H9 (cell line): ENCODE results near the gene GRID2. TPM values are rescaled to one million over a fixed set of nuclear protein-coding genes. Genes with fewer than 3 reads are reported as not detected.

Experiments used
- DNase-seq: peaks from one replicate; pipeline ENCODE4 v3.0.0-alpha.2; 2017
- H2AFZ ChIP-seq: one replicate; pipeline ENCODE4 v1.6.1; 2013; ENCODE audit warnings: mild to moderate bottlenecking, low read length, control low read depth, moderate library complexity
- H2AK5ac ChIP-seq: 2 replicates; pipeline ENCODE4 v1.6.1; 2013; ENCODE audit warnings: low read length, control low read depth, mixed read lengths; ENCODE audit not compliant: insufficient read length
- H2BK120ac ChIP-seq: one replicate; pipeline ENCODE4 v1.6.1; 2013; ENCODE audit warnings: low read depth, mild to moderate bottlenecking, low read length, control low read depth, inconsistent platforms; ENCODE audit not compliant: poor library complexity, severe bottlenecking
- H2BK12ac ChIP-seq: 2 replicates; pipeline ENCODE4 v1.6.1; 2013; ENCODE audit warnings: low read length, control low read depth, mixed read lengths, low read depth; ENCODE audit not compliant: insufficient read length
- H2BK15ac ChIP-seq: 2 replicates; pipeline ENCODE4 v1.6.1; 2013; ENCODE audit warnings: low read depth, low read length, control low read depth
- H2BK20ac ChIP-seq: one replicate; pipeline ENCODE4 v1.6.1; 2013; ENCODE audit warnings: low read depth, mild to moderate bottlenecking, low read length, control low read depth, inconsistent platforms; ENCODE audit not compliant: poor library complexity, severe bottlenecking
- H2BK5ac ChIP-seq: 2 replicates; pipeline ENCODE4 v1.6.1; 2013; ENCODE audit warnings: low read length, control low read depth, mixed read lengths; ENCODE audit not compliant: insufficient read length
- H3K14ac ChIP-seq: 2 replicates; pipeline ENCODE4 v1.6.1; 2013; ENCODE audit warnings: low read length, control low read depth; ENCODE audit not compliant: insufficient read depth
- H3K18ac ChIP-seq: 2 replicates; pipeline ENCODE4 v1.6.1; 2013; ENCODE audit warnings: low read depth, mild to moderate bottlenecking, mixed read lengths, low read length, control low read depth; ENCODE audit not compliant: insufficient read length
- H3K23ac ChIP-seq: 2 replicates; pipeline ENCODE4 v1.6.1; 2013; ENCODE audit warnings: low read length, control low read depth, mixed read lengths, low read depth; ENCODE audit not compliant: insufficient read length
- H3K23me2 ChIP-seq: 2 replicates; pipeline ENCODE4 v1.6.1; 2013; ENCODE audit warnings: low read depth, mild to moderate bottlenecking, mixed read lengths, low read length, control low read depth; ENCODE audit not compliant: insufficient read length, poor library complexity, severe bottlenecking
- H3K27ac ChIP-seq: 2 replicates; pipeline ENCODE4 v1.5.1; 2013; ENCODE audit warnings: low read length, control low read depth, mixed read lengths, low read depth; ENCODE audit not compliant: insufficient read length
- H3K27me3 ChIP-seq: 2 replicates; pipeline ENCODE4 v1.6.1; 2013; ENCODE audit warnings: low read length, control low read depth, inconsistent platforms; ENCODE audit not compliant: insufficient read depth
- H3K4ac ChIP-seq: 2 replicates; pipeline ENCODE4 v1.6.1; 2013; ENCODE audit warnings: low read depth, mild to moderate bottlenecking, control low read depth, inconsistent platforms, low read length, moderate library complexity
- H3K4me1 ChIP-seq: 2 replicates; pipeline ENCODE4 v1.6.1; 2013; ENCODE audit warnings: low read length, control low read depth, inconsistent platforms; ENCODE audit not compliant: insufficient read depth
- H3K4me2 ChIP-seq: 2 replicates; pipeline ENCODE4 v1.6.1; 2013; ENCODE audit warnings: low read length, control low read depth, mixed read lengths; ENCODE audit not compliant: insufficient read length, insufficient read depth
- H3K56ac ChIP-seq: 2 replicates; pipeline ENCODE4 v1.6.1; 2013; ENCODE audit warnings: low read depth, mild to moderate bottlenecking, mixed read lengths, low read length, control low read depth; ENCODE audit not compliant: insufficient read length
- H3K79me1 ChIP-seq: 2 replicates; pipeline ENCODE4 v1.6.1; 2013; ENCODE audit warnings: low read depth, mild to moderate bottlenecking, moderate library complexity, low read length, control low read depth, inconsistent platforms; ENCODE audit not compliant: insufficient read depth, poor library complexity, severe bottlenecking
- H3K79me2 ChIP-seq: 2 replicates; pipeline ENCODE4 v1.6.1; 2013; ENCODE audit warnings: low read length, control low read depth, inconsistent platforms; ENCODE audit not compliant: insufficient read depth
- H3K9ac ChIP-seq: 2 replicates; pipeline ENCODE4 v1.6.1; 2013; ENCODE audit warnings: low read length, control low read depth, mixed read lengths; ENCODE audit not compliant: insufficient read length; ENCODE audit errors: extremely low read depth
- H3K9me3 ChIP-seq: one replicate; pipeline ENCODE4 v1.6.1; 2013; ENCODE audit warnings: low read depth, low read length, inconsistent platforms; ENCODE audit not compliant: control insufficient read depth
- H3T11ph ChIP-seq: one replicate; pipeline ENCODE4 v1.6.1; 2013; ENCODE audit warnings: mild to moderate bottlenecking, low read length, control low read depth, inconsistent platforms
- H4K20me1 ChIP-seq: one replicate; pipeline ENCODE4 v1.6.1; 2013; ENCODE audit not compliant: control insufficient read depth, insufficient read length, insufficient read depth
- H4K5ac ChIP-seq: 2 replicates; pipeline ENCODE4 v1.6.1; 2013; ENCODE audit warnings: low read depth, mild to moderate bottlenecking, mixed read lengths, low read length, control low read depth; ENCODE audit not compliant: insufficient read length
- H4K8ac ChIP-seq: replicated peaks from 2 replicates; pipeline ENCODE4 v1.6.1; 2013; ENCODE audit warnings: low read length, control low read depth, mixed read lengths, low read depth; ENCODE audit not compliant: insufficient read length
- H4K91ac ChIP-seq: 2 replicates; pipeline ENCODE4 v1.6.1; 2013; ENCODE audit warnings: low read depth, mild to moderate bottlenecking, moderate library complexity, mixed read lengths, low read length, control low read depth; ENCODE audit not compliant: insufficient read length
- H3K27ac Mint-ChIP-seq, 3 experiments: 2 replicates in 2 of 3; 3 replicates in 1 of 3; pipeline ENCODE4 v1.8.0; 2020 to 2021; ENCODE audit warnings: mixed read lengths in 3 of 3, mild to moderate bottlenecking in 1 of 3, moderate library complexity in 1 of 3
- H3K27me3 Mint-ChIP-seq: 2 replicates; pipeline ENCODE4 v1.8.0; 2021; ENCODE audit warnings: low read depth, mild to moderate bottlenecking, moderate library complexity, mixed read lengths
- H3K36me3 Mint-ChIP-seq, 3 experiments: 2 replicates in 2 of 3; 3 replicates in 1 of 3; pipeline ENCODE4 v1.8.0; 2020 to 2021; ENCODE audit warnings: low read depth in 3 of 3, mixed read lengths in 3 of 3; ENCODE audit not compliant: insufficient read depth in 1 of 3
- H3K4me1 Mint-ChIP-seq, 2 experiments: 2 replicates each; pipeline ENCODE4 v1.8.0; 2020; ENCODE audit warnings: mixed read lengths in 2 of 2
- H3K4me3 Mint-ChIP-seq, 2 experiments: 2 replicates in 1 of 2; 3 replicates in 1 of 2; pipeline ENCODE4 v1.8.0; 2020 to 2021; ENCODE audit warnings: mild to moderate bottlenecking in 2 of 2, mixed read lengths in 2 of 2, moderate library complexity in 1 of 2
- H3K9me3 Mint-ChIP-seq, 2 experiments: 2 replicates in 1 of 2; 3 replicates in 1 of 2; pipeline ENCODE4 v1.8.0; 2020; ENCODE audit warnings: mild to moderate bottlenecking in 2 of 2, mixed read lengths in 2 of 2, moderate library complexity in 1 of 2
- WGBS: extraction: QIAGEN DNeasy Blood & Tissue Kit; methylation state at CpG from one replicate; pipeline ENCODE4 v1.1.7; 2013; ENCODE audit warnings: missing lambda C conversion rate, low lambda C conversion rate, mixed read lengths; ENCODE audit not compliant: insufficient read length; ENCODE audit errors: extremely low coverage; 5-methylcytosine and 5-hydroxymethylcytosine counted together
- total RNA-seq: library from RNA; stranded (reverse); gene quantifications from 2 replicates; pipeline ENCODE4 v1.2.1, GENCODE V29; 2021
- TF ChIP-seq, protein P1 (sequence below): fragments of 200-600 bp; sonication (generic); conservative IDR thresholded peaks from 3 replicates; pipeline ENCODE4 v1.8.0; 2021; ENCODE audit warnings: antibody characterized with exemption, mild to moderate bottlenecking

GRID2 gene
- total RNA-seq, 1 experiment from 2014 or later = 21.8 TPM

DNA sequence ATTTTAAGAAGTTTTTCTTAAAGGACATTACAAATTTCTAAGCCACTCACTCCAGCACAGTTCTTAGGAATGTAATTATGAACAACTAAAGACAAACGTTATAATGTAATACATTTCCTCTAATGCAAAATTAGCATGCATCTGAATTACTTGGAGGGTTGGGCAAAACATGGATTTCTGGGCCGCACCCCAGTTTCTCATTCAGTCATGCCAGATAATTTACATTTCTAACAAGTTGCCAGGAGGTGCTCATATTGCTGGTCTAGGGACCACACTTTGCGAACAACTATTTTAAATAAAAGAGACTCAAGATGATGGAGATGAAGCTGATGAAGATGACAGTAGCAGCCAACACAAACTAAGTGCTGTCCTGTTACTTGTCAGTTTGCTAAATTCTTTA, 840.1 kb downstream of the GRID2 start:
- no peaks in the 10 kb centered on the region for H3K27me3 Mint-ChIP-seq
- peaks cover 9% of the 10 kb centered on the region; the same call in 1 of the 2 replicates for H3K4me1 ChIP-seq
- H3K36me3 Mint-ChIP-seq = peaks cover 1 to 2% (median 2%) of the 10 kb centered on the region in 3 experiments; a peak in 5 of 7 replicates
- H2AK5ac ChIP-seq = no peak overlapping the region
- H2BK5ac ChIP-seq = no peak overlapping the region
- H2BK15ac ChIP-seq = no peak overlapping the region
- H4K8ac ChIP-seq = no peak overlapping the region
- TF ChIP-seq, protein P1, sequence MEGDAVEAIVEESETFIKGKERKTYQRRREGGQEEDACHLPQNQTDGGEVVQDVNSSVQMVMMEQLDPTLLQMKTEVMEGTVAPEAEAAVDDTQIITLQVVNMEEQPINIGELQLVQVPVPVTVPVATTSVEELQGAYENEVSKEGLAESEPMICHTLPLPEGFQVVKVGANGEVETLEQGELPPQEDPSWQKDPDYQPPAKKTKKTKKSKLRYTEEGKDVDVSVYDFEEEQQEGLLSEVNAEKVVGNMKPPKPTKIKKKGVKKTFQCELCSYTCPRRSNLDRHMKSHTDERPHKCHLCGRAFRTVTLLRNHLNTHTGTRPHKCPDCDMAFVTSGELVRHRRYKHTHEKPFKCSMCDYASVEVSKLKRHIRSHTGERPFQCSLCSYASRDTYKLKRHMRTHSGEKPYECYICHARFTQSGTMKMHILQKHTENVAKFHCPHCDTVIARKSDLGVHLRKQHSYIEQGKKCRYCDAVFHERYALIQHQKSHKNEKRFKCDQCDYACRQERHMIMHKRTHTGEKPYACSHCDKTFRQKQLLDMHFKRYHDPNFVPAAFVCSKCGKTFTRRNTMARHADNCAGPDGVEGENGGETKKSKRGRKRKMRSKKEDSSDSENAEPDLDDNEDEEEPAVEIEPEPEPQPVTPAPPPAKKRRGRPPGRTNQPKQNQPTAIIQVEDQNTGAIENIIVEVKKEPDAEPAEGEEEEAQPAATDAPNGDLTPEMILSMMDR = no peak
- no peak overlapping the region for H3K4me2 ChIP-seq
- H3K27ac Mint-ChIP-seq = peak overlapping the region in 2 of 3 experiments; percentile 87 to 88; a peak in 3 of 7 replicates
- H3K9ac ChIP-seq = no peak overlapping the region
- no peak overlapping the region for H3K23ac ChIP-seq
- H3K27me3 ChIP-seq = no peaks in the 10 kb centered on the region
- no peaks in the 10 kb centered on the region for H3K23me2 ChIP-seq
- no peak overlapping the region for H3K4me3 Mint-ChIP-seq
- H3K79me1 ChIP-seq = no peaks in the 10 kb centered on the region
- no peak overlapping the region for H3K4ac ChIP-seq
- H3K56ac ChIP-seq = no peak overlapping the region
- DNase-seq = no peak
- peaks cover 0 to 2% of the 10 kb centered on the region in 2 experiments; a peak in 2 of 5 replicates for H3K9me3 Mint-ChIP-seq
- H2BK20ac ChIP-seq = no peak overlapping the region
- no peaks in the 10 kb centered on the region for H4K20me1 ChIP-seq
- H3K79me2 ChIP-seq = no peaks in the 10 kb centered on the region
- H3K14ac ChIP-seq = no peak overlapping the region
- no peak overlapping the region for H3T11ph ChIP-seq
- no peak overlapping the region for H2BK12ac ChIP-seq
- H4K91ac ChIP-seq = no peak overlapping the region
- no CpG with 5 or more reads among the region's 3 CpGs for WGBS
- peaks cover 52 to 57% of the 10 kb centered on the region in 2 experiments for H3K4me1 Mint-ChIP-seq
- no peak overlapping the region for H3K18ac ChIP-seq
- H3K27ac ChIP-seq = no peak overlapping the region
- H2AFZ ChIP-seq = no peak overlapping the region
- no peaks in the 10 kb centered on the region for H3K9me3 ChIP-seq
- no peak overlapping the region for H4K5ac ChIP-seq
- no peak overlapping the region for H2BK120ac ChIP-seq
